Tibial artery (tissue), 4 donors: ENCODE results near the gene PPP1R16B.

ENCODE experiments used
- DNase-seq, 2 donors: peaks; one replicate each; pipeline ENCODE4 v3.0.0-alpha.2; 2019
- H3K27ac ChIP-seq, 2 donors: fragments of 200-600 bp; sonication (generic) in 1 of 2; 1 replicate in 1 of 2; 2 replicates in 1 of 2; pipeline ENCODE4 v1.5.1; 2018 to 2019; ENCODE audit warnings: mild to moderate bottlenecking in 1 of 2
- H3K27me3 ChIP-seq, 2 donors: fragments of 200-600 bp; sonication (generic) in 1 of 2; one replicate each; pipeline versions ENCODE4 v1.5.1 to v1.6.0; 2016 to 2019
- H3K36me3 ChIP-seq, 3 donors: fragments of 200-600 bp; sonication (generic) in 2 of 3; one replicate each; pipeline ENCODE4 v1.5.1; 2016 to 2019; ENCODE audit warnings: mild to moderate bottlenecking in 2 of 3
- H3K4me1 ChIP-seq, 4 donors: fragments of 200-600 bp; sonication (generic) in 2 of 4; 1 replicate in 3 of 4; 2 replicates in 1 of 4; pipeline ENCODE4 v1.5.1; 2016 to 2019
- H3K4me3 ChIP-seq, 2 donors: fragments of 200-600 bp; sonication (generic) in 1 of 2; 1 replicate in 1 of 2; 2 replicates in 1 of 2; pipeline ENCODE4 v1.5.1; 2018 to 2019; ENCODE audit warnings: mild to moderate bottlenecking in 2 of 2
- H3K9me3 ChIP-seq, 3 donors: fragments of 200-600 bp; sonication (generic) in 1 of 3; one replicate each; pipeline ENCODE4 v1.5.1; 2016 to 2019
- intact Hi-C: fragments of 100-400 bp; cut with DNase I; formaldehyde crosslinking; loops from one replicate; pipeline ENCODE4 v1.15.0; 2023; ENCODE audit warnings: low total_unique reads
- TF ChIP-seq, protein P1 (sequence below), 2 experiments: fragments of 200-600 bp in 1 of 2; fragments of 450-650 bp in 1 of 2; IDR thresholded peaks; one replicate each; pipeline ENCODE4 v1.5.1; 2017 to 2019; ENCODE audit warnings: antibody characterized with exemption in 2 of 2, mild to moderate bottlenecking in 1 of 2, moderate library complexity in 1 of 2

Gene PPP1R16B

GRCh38 chr20:38770970-38771369 lies 34.5 kb upstream of the PPP1R16B start:
- no peak for DNase-seq
- Histone ChIP-seq H3K27me3 (no peaks in the 10 kb centered on the region), H3K27ac (no peak overlapping the region), H3K4me1 (peaks cover 0 to 17% (median 4%) of the 10 kb centered on the region in 4 donors), H3K4me3 (no peak overlapping the region), H3K36me3 (peaks cover 57 to 90% (median 83%) of the 10 kb centered on the region in 3 donors), H3K9me3 (no peaks in the 10 kb centered on the region)
- intact Hi-C loops = no loop called here
- TF ChIP-seq, protein P1, sequence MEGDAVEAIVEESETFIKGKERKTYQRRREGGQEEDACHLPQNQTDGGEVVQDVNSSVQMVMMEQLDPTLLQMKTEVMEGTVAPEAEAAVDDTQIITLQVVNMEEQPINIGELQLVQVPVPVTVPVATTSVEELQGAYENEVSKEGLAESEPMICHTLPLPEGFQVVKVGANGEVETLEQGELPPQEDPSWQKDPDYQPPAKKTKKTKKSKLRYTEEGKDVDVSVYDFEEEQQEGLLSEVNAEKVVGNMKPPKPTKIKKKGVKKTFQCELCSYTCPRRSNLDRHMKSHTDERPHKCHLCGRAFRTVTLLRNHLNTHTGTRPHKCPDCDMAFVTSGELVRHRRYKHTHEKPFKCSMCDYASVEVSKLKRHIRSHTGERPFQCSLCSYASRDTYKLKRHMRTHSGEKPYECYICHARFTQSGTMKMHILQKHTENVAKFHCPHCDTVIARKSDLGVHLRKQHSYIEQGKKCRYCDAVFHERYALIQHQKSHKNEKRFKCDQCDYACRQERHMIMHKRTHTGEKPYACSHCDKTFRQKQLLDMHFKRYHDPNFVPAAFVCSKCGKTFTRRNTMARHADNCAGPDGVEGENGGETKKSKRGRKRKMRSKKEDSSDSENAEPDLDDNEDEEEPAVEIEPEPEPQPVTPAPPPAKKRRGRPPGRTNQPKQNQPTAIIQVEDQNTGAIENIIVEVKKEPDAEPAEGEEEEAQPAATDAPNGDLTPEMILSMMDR (IDR thresholded peaks at IDR 0.05) = no peak

- peaks cover 0 to 11% (median 2%) of the 10 kb centered on the region in 4 donors for H3K4me1 ChIP-seq
Measured at GRCh38 chr20:38771621-38772020, 33.9 kb upstream of the PPP1R16B start.

DNA sequence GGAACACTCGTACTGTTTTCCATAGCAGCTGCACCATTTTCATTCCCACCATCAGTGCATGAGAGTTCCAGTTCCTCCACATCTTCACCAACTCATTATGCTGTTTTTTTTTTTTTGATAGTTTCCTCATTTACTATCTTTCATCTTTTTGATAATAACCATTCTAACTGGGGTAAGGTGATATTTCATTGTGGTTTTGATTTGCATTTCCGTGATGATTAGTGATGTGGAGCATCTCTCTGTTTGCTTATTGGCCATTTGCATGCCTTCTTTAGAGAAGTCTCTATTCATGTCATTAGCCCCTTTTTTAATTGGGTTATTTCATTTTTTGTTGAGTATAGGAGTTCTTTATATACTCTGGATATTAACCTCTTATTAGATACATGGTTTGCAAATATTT lies 31.3 kb upstream of the PPP1R16B start:
- TF ChIP-seq, protein P1 (IDR thresholded peaks at IDR 0.05) = no peak
- no peaks in the 10 kb centered on the region for H3K27me3 ChIP-seq
- no peak overlapping the region for H3K27ac ChIP-seq
- no peaks in the 10 kb centered on the region for H3K4me1 ChIP-seq
- H3K4me3 ChIP-seq = no peak overlapping the region
- intact Hi-C loops = no loop called here
- DNase-seq = no peak
- H3K9me3 ChIP-seq = no peaks in the 10 kb centered on the region
- H3K36me3 ChIP-seq = peaks cover 42 to 77% (median 64%) of the 10 kb centered on the region in 3 donors

More at GRCh38 chr20:38771621-38772020, 33.9 kb upstream of the PPP1R16B start:
- H3K4me3 ChIP-seq = no peak overlapping the region
- H3K27me3 ChIP-seq = no peaks in the 10 kb centered on the region
- H3K36me3 ChIP-seq = peaks cover 57 to 91% (median 83%) of the 10 kb centered on the region in 3 donors
- TF ChIP-seq, protein P1 (IDR thresholded peaks at IDR 0.05) = no peak
- DNase-seq = no peak
- intact Hi-C loops = no loop called here
- no peaks in the 10 kb centered on the region for H3K9me3 ChIP-seq
- no peak overlapping the region for H3K27ac ChIP-seq

- intact Hi-C loops = no loop called here
- TF ChIP-seq, protein P1 (IDR thresholded peaks at IDR 0.05) = no peak
- Histone ChIP-seq H3K36me3 (peaks cover 41 to 55% (median 43%) of the 10 kb centered on the region in 3 donors), H3K4me1 (no peaks in the 10 kb centered on the region), H3K27ac (no peak overlapping the region), H3K9me3 (no peaks in the 10 kb centered on the region), H3K27me3 (no peaks in the 10 kb centered on the region), H3K4me3 (no peak overlapping the region)
- no peak for DNase-seq
Measured at GRCh38 chr20:38776363-38776762, 29.1 kb upstream of the PPP1R16B start.

GRCh38 chr20:38779247-38780097 lies 26.0 kb upstream of the PPP1R16B start:
- peaks cover 12 to 24% (median 13%) of the 10 kb centered on the region in 3 donors for H3K36me3 ChIP-seq
- H3K27ac ChIP-seq = no peak overlapping the region
- no peak for DNase-seq
- H3K4me1 ChIP-seq = no peaks in the 10 kb centered on the region
- no peaks in the 10 kb centered on the region for H3K9me3 ChIP-seq
- no peak overlapping the region for H3K4me3 ChIP-seq
- TF ChIP-seq, protein P1 (IDR thresholded peaks at IDR 0.05) = no peak
- intact Hi-C loops = no loop called here
- no peaks in the 10 kb centered on the region for H3K27me3 ChIP-seq
